DMS 273 treated with DMSO at 0.1 percent for 48 hours (cell line): ENCODE measurements around the gene VEGFD.

Source experiments
- DNase-seq: peaks from one replicate; lab custom pipeline; 2025; lab: John Stamatoyannopoulos, UW

The VEGFD gene, protein sequence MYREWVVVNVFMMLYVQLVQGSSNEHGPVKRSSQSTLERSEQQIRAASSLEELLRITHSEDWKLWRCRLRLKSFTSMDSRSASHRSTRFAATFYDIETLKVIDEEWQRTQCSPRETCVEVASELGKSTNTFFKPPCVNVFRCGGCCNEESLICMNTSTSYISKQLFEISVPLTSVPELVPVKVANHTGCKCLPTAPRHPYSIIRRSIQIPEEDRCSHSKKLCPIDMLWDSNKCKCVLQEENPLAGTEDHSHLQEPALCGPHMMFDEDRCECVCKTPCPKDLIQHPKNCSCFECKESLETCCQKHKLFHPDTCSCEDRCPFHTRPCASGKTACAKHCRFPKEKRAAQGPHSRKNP

DNA sequence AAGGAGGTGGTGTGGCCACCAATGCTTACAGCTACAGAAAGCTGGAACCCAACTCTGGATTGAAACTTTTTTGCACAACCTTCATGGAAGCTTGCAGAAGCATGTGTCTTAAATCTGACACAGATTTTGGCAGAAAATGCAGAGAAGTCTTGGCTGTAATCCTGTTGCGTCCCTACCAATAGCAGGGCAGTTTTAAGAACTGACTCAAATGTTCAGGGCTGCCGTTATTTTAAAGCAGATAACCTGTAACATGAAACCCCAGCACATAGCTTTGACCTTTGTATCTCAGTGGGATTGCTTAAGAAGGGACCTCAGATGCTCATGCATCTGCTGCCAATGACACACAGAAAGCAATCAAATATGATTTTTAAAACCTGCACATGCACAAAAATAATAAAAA is at the start of gene VEGFD:
Gene VEGFD, minus strand, starts transcription at position 110 of the 400 bp plus-strand sequence. CDS start 467 bp downstream, outside the sequence.
- DNase-seq, result peak; percentile 34

DNA sequence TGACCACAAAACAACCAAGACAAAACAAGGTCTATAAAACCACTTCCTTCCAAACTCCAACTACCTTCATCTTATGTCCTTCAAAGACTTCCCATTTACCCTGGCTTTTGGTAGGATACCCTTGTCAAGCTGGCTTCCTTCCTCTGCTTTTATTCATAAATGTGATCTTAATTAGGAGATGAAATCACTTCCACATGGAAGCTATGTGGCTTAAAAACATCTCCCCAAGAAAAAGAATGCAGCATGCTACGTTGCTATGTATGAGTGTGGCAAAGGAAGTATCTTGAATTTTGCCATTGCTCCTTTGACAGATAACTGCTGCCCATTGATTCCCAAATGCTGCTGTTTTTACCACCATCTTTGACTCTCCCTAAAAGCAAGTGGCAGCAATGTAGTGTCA is 46.4 kb upstream of the VEGFD start:
- DNase-seq, result no peak

GRCh38 chrX:15430076-15430475 is 45.9 kb upstream of the VEGFD start:
- no peak for DNase-seq

DNA sequence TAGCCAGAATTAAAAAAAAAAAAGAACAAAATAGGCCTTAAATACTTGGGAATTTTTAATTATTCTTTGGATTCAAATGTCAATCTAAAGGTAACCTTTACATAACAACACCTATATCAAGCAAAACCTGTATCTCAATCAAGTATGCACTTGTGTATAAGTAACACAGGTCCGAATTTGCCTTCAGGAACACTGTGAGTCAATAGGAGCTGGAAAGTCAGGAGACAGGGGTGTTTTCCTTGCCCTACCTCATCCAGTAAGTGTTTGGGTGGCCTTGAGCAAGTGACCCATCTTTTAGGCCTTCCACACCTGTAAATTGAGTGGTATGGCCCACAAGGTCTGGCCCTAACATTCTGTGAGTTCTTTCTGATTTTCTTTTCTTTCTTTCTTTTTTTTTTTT is 40.8 kb upstream of the VEGFD start:
- DNase-seq, result no peak

- DNase-seq, result no peak
Measured at GRCh38 chrX:15418707-15419181, 34.5 kb upstream of the VEGFD start.

- no peak for DNase-seq
Measured at GRCh38 chrX:15418041-15418706, 34.0 kb upstream of the VEGFD start.

GRCh38 chrX:15416133-15416993 is 32.1 kb upstream of the VEGFD start:
- no peak for DNase-seq

- no peak for DNase-seq
Measured at GRCh38 chrX:15413101-15413500, 28.9 kb upstream of the VEGFD start.

- no peak for DNase-seq
Measured at GRCh38 chrX:15410947-15411346, 26.7 kb upstream of the VEGFD start.

DNA sequence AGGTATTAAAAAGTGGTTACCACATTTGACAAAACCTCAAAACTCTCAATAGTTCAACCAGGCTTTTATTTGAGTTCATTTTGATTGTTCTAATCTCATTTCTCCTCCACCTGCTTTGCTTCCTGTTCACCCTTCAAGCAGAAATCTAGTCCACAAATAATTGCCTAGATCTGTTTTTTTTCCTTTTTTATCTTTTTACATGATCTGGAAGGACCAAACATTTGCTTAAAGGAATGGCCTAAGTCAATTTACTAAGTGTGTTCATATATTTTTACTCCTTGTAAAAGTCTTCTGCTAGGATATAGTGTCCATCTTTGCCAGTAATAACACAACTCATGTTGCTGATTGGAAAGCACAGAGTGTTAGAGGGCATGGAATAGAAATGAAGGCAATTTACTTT is 26.2 kb upstream of the VEGFD start:
- DNase-seq, result no peak

DNA sequence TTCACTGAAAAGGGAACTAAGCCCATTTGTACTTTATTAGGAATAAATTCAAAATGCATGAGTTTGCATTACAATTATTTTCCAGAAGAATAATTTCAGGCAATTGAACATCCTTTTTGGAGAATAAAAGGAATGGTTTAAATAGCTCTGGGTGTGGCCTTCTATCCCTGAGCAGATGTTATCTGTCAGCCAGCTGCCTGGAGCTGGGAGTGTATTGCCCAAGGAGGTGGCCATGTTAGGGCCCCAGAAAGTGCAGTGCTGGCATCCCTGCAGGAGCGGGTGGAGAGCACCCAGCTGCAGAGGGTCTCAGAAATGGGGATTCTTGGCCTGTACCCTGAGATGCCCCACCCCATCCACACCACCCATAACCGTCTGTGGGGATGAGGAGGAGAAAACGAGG is 21.6 kb upstream of the VEGFD start:
- DNase-seq, result no peak

DNA sequence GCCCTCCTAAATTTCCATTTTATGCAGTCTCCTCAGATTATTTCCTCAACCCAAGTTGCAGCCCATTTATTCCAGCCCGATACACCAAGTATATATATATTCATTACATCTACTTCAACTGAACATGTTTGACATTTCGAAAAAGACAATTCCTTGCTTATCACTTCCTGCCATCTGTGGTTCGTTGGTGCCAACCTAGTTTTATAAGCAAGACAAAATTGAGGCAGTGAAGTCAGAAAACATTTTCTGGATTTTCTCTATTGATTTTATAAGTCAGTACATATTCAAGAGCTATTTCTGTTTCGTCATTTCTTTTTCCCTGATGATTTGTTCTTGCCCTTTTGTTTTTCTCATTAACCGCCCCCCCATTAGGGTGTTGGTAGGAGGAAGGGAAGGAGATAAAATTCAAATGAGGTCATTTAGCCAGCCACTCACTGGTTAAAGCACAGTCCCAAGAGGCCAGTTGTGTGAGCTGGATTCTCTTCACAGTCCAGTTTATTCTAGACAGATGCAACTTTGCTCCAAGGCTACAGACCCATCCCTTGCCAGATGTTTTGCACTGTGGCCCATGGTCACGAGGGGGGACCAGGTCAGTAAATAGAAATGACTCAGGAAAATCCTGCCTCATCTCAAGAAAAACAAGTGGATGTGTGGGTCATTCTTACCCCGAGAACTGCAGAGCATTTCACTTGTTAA is 20.3 kb upstream of the VEGFD start:
- no peak for DNase-seq

- DNase-seq, result no peak
Measured at GRCh38 chrX:15401378-15401777, 17.2 kb upstream of the VEGFD start.

DNA sequence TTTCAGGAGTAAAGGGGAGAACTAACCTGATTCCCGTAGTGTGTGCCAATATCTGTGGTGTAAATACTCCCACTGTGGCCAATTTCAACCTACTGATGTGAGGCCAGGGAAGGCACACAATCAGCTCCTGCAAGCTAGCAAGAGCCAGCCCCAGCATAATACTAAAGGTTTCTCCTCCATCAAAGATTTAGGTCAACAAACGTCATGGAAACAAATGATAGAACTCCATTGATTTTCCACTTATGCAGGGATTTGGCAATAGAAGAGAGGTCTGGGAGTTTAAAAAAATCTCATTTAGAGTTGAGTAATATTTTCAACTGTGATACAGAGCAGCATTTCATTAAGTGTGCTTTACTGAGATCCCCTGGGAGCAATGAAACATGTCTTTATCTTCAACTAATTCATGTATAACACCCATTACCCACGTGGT is 15.8 kb upstream of the VEGFD start:
- DNase-seq, result no peak

GRCh38 chrX:15398874-15399273 is 14.7 kb upstream of the VEGFD start:
- DNase-seq, result no peak

DNA sequence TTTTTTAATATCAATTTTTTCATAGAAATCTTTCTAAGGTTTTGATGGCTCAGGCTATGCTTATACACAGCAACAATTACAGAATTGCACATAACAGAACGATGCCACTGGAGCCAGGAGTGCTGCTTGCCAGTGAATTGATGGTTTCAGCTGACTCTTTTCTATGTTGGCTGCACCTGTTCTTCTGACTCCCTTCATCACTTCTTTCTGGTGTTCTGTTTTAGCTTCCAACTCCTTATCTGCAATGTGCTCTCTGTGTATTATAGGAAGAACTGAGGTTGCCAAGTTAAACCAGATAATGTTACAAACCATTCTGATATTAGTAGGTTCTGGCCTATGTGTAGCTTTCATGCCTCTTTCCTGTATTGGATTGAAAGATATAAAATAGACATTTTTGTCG is 11.6 kb upstream of the VEGFD start:
- no peak for DNase-seq

GRCh38 chrX:15391850-15392249 is 7.6 kb upstream of the VEGFD start:
- no peak for DNase-seq

GRCh38 chrX:15382813-15383212 is 1.4 kb downstream of the VEGFD start:
- no peak for DNase-seq

GRCh38 chrX:15376956-15377355 is 7.3 kb downstream of the VEGFD start:
- DNase-seq, result no peak

- no peak for DNase-seq
Measured at GRCh38 chrX:15373976-15374375, 10.2 kb downstream of the VEGFD start.

- DNase-seq, result no peak
Measured at GRCh38 chrX:15366506-15367352, 17.5 kb downstream of the VEGFD start.
